IPS-NIHi11 (cell line): ENCODE data around the gene KLHL41.
A peak's percentile ranks its signal among the peaks of the same experiment; 100 is the strongest.

ENCODE experiments used
- DNase-seq: peaks from one replicate; pipeline ENCODE4 v3.0.0; 2012; ENCODE audit warnings: mixed read lengths, low spot score

KLHL41 gene

GRCh38 chr2:169509298-169509885, at the start of gene KLHL41:
Gene KLHL41 (plus strand): TSS chr2:169509702. CDS start chr2:169509779, 77 bp downstream.
- DNase-seq, result peak; percentile 25

- no peak for DNase-seq
These were observed 48.4 kb upstream of the KLHL41 start for GRCh38 chr2:169461143-169461542.

GRCh38 chr2:169462896-169463695, 46.4 kb upstream of the KLHL41 start:
- DNase-seq, result no peak

DNA sequence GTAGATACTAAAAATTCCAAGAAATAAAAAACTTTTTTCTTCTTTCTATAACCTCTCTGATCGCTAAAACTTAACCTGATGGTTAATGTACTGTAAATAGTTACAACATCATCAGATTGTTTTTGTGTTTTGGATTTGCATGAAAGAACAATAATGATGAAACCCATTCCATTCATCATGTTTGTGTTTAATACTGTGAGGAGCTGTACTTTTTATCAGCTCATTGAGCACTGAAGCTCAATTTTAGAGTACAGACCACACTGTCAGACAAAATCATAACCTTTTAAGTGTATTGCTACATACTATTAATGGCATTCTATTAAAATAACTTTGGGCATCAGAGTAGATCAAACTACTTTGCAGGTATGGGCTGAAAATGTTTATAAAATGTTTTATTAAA, 45.0 kb upstream of the KLHL41 start:
- DNase-seq, result no peak

DNA sequence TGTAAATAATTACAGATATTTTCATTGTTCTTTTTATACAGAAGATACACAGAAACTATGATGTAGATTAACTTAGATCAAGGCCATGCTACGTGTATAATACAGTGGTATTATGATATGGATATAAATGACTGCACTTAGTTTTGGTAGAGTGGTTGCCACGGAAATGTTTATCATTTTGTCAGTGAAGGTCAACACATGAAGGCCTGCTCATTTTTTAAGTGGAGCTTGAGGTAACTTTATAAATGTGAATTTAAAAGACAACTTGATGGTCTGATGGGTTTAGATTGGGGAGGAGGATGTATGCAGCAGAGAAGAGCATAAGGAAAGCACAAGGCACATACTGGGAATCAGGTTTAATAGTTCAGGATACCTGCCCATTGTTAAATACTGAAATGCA, 44.6 kb upstream of the KLHL41 start:
- DNase-seq, result no peak

DNA sequence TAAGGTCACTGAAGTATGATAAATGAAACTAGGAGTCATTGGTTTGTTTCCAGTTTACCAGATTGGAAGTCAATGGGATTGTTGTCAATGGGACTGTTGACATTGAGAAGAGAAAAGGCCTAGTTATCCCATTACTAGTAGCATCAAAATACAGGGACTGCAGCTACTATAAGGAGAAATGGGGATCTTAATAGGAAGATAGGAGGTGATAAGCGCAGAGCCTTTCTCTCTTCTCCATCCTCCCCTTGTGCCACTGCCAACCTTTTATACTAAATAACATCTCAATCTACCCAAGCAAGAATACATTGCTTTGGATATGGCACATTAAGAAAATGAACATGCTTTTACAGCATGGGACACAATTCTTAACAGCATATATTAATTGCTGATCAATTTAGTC, 40.7 kb upstream of the KLHL41 start:
- no peak for DNase-seq

DNA sequence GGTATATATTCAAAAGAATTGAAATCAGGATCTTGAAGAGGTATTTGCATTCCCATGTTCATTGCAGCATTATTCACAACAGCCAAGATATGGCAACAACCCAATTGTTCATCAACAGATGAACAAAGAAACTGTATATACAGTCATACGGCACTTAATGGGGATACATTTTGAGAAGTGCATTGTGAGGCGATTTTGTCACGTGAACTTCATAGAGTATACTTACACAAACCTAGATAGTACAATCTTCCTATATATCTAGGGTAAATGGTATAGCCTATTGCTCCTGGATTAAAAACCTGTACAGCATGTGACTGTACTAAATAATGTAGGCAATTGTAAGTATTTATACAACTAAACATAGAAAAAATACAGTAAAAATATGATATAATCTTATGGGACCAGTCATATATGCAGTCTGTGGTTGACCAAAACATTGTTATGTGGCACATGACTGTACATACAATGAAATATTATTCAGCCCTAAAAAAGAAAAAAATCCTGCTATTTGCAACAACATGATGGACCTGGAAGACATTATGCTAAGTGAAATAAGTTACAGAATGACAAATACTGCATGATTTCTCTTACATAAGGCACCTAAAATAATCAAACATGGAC, 39.4 kb upstream of the KLHL41 start:
- no peak for DNase-seq

DNA sequence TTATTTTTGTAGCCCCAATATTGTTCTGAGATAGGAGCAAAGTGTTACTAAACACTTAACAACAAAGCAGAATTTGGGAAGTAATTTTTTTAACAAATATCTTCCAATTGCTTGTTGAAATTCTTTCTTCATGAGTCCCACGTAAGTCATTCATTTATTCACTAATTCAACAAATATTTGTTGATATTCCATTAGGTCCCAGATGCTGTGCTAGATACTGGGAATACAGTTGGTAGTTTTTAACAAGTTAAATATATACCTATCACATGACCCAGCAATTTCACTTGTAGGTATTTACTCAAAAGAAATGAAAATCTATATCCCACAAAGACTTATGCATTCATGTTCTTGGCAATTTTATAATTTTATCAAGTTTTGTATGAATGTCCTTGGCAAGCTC, 37.3 kb upstream of the KLHL41 start:
- DNase-seq, result no peak

GRCh38 chr2:169476459-169476858, 33.0 kb upstream of the KLHL41 start:
- DNase-seq, result no peak

DNA sequence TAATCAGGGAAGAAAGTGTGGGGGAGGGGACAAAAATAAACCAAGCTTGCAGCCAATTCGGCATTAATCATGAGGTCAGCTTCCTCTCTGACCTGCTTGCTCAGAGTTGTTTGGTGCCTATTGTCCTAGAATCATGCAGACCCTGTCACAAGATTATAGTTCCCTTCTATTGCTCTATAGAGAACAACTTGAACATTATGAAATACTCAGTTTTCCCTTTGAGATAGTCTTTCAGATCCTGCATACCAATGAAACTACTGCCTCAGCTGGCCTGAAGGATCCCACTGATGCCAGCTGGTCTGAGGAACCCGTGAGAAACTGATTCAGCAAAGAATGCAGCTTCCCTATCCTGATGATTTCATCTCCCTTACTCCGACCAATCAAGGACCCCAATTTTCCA, 31.2 kb upstream of the KLHL41 start:
- no peak for DNase-seq

DNA sequence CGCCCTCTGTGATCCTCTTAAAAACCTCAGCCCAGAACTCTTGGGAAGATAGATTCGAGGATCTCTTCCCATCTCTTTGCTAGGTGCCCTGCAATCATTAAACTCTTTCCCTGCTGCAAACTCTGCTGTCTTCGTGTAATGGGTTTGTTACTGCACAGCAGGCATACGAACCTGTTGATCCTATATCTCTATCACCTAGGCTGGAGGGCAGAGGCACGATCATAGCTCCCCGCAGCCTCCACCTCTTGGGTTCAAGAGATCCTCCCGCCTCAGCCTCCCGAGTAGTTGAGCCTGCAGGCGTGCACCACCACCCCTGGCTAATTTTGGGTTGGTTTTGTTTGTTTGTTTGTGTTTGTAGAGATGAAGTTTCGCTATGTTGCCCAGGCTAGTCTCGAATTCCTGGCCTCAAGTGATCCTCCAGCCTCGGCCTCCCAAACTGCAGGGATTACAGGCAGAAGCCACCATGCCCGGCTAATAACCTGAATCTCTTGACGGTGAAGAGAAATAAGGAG, 30.7 kb upstream of the KLHL41 start:
- no peak for DNase-seq

DNA sequence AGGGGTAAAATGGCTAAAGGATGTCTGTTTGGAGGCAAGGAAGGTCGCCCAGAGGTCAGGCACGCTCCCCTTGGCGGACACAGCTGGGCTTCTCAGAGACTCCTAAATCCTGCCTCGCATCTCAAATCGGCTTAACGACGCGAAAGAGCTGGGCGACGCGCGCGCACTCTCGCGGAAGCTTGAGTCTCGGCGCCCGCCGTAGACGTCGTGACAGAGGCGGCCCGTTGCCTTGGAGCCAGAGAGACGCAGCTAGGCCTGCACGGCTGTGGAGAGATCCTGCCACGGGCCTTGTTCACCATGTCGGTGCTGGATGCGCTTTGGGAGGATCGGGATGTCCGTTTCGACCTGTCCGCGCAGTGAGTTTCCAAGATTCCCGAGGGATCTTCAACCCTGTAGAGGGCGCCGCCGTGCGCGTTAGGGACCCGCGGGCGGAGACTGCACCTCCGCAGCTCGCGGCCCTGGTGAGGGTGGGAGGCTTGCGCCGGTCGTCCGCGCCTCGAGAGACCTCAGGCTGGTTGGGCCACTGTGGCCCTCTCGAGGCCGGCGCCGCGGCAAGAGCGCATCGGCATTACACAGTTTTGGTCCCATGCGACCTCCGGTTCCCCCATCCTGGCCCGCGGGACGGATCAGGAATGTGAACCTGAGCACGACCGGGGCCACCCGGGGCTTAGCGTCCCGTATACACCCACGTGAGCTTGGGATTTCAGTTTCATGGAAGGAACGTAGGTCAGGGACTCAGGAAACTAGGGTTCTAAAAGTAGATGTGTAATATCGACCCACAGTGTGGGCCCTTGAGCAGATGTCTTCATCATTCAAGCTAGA, 30.0 kb upstream of the KLHL41 start, which contains the start of gene BBS5:
Gene BBS5 (plus strand): TSS at position 238 of the 822 bp plus-strand sequence. CDS start 60 bp downstream, at position 298.
- peak; percentile 78 for DNase-seq

DNA sequence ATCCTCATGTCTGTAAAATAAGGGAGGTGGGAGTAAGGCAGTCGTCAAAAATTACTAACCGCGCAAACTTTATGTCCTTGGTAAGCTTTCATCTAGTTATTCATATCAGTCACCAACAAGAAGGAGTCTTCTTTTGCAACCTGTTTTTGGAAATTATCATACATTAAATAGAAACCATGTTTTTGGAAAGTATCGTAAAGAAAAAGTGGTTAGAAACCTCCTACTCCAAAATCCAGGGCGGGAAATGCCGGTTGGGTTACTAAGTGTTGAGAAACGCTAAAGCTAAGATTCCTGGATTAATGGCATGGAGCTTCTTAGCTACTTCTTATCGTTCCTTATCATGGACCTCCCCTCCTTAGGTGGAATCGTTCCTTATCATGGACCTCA, 29.4 kb upstream of the KLHL41 start:
- DNase-seq, result no peak

- DNase-seq, result no peak
These were observed 23.8 kb upstream of the KLHL41 start for GRCh38 chr2:169485650-169486138.

- DNase-seq, result no peak
These were observed 23.0 kb upstream of the KLHL41 start for GRCh38 chr2:169486487-169486886.

- no peak for DNase-seq
These were observed 18.7 kb upstream of the KLHL41 start for GRCh38 chr2:169490834-169491233.

GRCh38 chr2:169491378-169491777, 18.1 kb upstream of the KLHL41 start:
- DNase-seq, result no peak

- DNase-seq, result no peak
These were observed 16.1 kb upstream of the KLHL41 start for GRCh38 chr2:169493360-169493759.

DNA sequence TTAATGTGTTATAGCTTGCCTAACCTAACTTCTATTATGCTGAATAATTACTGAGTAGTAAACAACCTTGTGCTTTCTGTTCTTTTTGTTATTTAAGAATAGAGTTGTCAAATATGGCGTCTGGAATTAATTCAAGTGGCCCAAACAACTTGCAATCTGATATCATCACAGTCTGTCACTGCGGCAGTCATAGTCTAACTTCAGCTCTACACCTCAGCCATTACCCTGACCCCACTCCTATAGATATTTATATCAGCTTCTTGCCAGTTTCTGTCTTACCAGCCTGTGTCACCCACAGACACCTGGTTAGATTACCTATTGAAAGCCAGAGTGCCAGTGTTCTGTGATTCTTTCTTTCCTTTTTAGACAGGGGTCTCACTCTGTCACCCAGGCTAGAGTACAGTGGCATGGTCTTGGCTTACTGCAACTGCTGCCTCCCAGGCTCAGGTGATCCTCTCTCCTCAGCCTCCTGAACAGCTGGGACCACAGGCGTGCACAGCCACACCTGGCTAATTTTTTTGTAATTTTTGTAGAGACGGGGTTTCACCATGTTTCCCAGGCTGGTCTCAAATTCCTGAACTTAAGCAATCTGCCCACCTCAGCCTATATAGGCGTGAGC, 14.1 kb upstream of the KLHL41 start:
- DNase-seq, result no peak

DNA sequence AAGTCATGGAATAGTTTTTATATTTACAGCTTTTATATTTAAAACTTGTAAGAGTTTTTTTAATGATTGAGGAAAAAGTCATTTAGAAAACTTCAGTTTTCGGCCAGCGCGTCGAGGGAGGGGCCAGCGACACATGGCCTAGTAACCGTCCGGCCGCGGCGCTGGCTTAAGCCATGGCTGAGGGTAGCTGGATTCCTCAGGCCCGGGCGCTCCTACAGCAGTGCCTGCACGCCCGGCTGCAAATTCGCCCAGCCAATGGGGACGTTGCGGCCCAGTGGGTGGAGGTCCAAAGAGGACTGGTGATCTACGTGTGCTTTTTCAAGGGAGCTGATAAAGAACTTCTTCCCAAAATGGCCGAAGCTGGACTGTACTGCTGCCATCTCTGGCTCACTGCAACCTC, 4.9 kb upstream of the KLHL41 start:
- DNase-seq, result no peak

DNA sequence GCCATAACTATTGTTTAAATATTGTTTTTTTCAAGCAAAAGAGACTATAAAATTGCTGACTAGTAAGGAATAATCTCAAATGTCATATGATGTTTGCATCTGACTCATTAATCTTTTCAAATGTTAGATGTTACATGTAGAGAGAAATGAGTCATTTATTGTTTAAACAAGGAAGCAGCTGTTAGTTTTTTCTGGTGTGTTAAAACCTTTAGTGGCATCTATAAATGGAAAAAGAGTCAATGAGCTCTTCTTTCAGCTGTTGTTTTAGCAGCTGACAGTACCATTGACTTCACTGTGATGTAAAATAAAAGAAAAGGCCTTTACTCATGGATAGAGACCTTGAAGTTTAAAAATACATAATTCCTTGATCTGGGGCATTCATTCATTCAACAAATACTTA, 1.8 kb upstream of the KLHL41 start:
- no peak for DNase-seq

DNA sequence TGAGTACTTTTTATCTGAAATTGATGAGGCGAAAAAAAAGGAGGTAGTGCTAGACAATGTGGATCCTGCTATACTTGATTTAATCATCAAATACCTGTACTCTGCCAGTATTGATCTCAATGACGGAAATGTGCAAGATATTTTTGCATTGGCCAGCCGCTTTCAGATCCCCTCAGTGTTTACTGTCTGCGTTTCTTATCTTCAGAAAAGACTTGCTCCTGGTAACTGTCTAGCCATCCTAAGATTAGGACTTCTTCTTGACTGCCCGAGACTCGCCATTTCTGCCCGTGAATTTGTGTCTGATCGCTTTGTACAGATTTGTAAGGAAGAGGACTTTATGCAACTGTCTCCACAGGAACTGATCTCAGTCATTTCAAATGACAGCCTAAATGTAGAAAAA, 453 bp downstream of the KLHL41 start:
- no peak for DNase-seq
